ENCODE data around the gene SKIC3.

The SKIC3 gene

GRCh38 chr5:95554647-95555548 is at the start of gene SKIC3, which contains the start of gene ARSK:
Gene SKIC3, minus strand, starts transcription at chr5:95554977. Its CDS starts 7,827 bp downstream, at chr5:95547150.
Gene ARSK, plus strand, starts transcription at chr5:95555101. Its CDS starts 178 bp downstream, at chr5:95555279.
- DNase-seq, result peak; percentile 98 to 99

GRCh38 chr5:95600557-95600956 is 45.8 kb upstream of the SKIC3 start:
- DNase-seq, result no peak

- DNase-seq, result no peak
Observed at GRCh38 chr5:95599252-95599651, 44.5 kb upstream of the SKIC3 start.

- no peak for DNase-seq
Observed at GRCh38 chr5:95595289-95595931, 40.6 kb upstream of the SKIC3 start.

- DNase-seq, result no peak
Observed at GRCh38 chr5:95591490-95591901, 36.7 kb upstream of the SKIC3 start.

GRCh38 chr5:95590880-95591279 is 36.1 kb upstream of the SKIC3 start:
- DNase-seq, result no peak

GRCh38 chr5:95583992-95584391 is 29.2 kb upstream of the SKIC3 start:
- DNase-seq, result no peak

GRCh38 chr5:95581576-95581975 is 26.8 kb upstream of the SKIC3 start:
- no peak for DNase-seq

GRCh38 chr5:95572016-95572415 is 17.2 kb upstream of the SKIC3 start:
- no peak for DNase-seq

- no peak for DNase-seq
Observed at GRCh38 chr5:95565280-95565920, 10.6 kb upstream of the SKIC3 start.

- no peak for DNase-seq
Observed at GRCh38 chr5:95564450-95564849, 9.7 kb upstream of the SKIC3 start.

- no peak for DNase-seq
Observed at GRCh38 chr5:95563367-95563766, 8.6 kb upstream of the SKIC3 start.

- DNase-seq, result no peak
Observed at GRCh38 chr5:95562282-95562681, 7.5 kb upstream of the SKIC3 start.

GRCh38 chr5:95557841-95558240 is 3.1 kb upstream of the SKIC3 start:
- no peak for DNase-seq

GRCh38 chr5:95555553-95555952 is 776 bp upstream of the SKIC3 start:
- no peak for DNase-seq

GRCh38 chr5:95554331-95554646 is 488 bp downstream of the SKIC3 start:
- peak; percentile 29 to 34 for DNase-seq

- DNase-seq, result no peak
Observed at GRCh38 chr5:95549030-95549429, 5.7 kb downstream of the SKIC3 start.

- DNase-seq, result no peak
Observed at GRCh38 chr5:95543017-95543705, 11.6 kb downstream of the SKIC3 start.

- no peak for DNase-seq
Observed at GRCh38 chr5:95537501-95537900, 17.3 kb downstream of the SKIC3 start.

- DNase-seq, result no peak
Observed at GRCh38 chr5:95533761-95534160, 21.0 kb downstream of the SKIC3 start.

- no peak for DNase-seq
Observed at GRCh38 chr5:95533106-95533505, 21.7 kb downstream of the SKIC3 start.

- no peak for DNase-seq
Observed at GRCh38 chr5:95532415-95532814, 22.4 kb downstream of the SKIC3 start.

GRCh38 chr5:95531491-95531890 is 23.3 kb downstream of the SKIC3 start:
- DNase-seq, result no peak

Data from inflammatory macrophage treated with lipopolysaccharide for 1 hour (primary cell).